ENCODE results near the gene SLC34A2.

- TF ChIP-seq CTCF (IDR thresholded peaks at IDR 0.05) (no peak), POLR2A (IDR thresholded peaks at IDR 0.05) (no peak)
Observed at GRCh38 chr4:25712611-25713010, 57.0 kb downstream of the SLC34A2 start.
